ENCODE measurements around the gene HIGD1B. TPM values are rescaled to one million over a fixed set of nuclear protein-coding genes. Genes with fewer than 3 reads are reported as not detected.

HIGD1B gene
- total and polyA plus RNA-seq, 2 experiments from 2014 or later = not detected

DNA sequence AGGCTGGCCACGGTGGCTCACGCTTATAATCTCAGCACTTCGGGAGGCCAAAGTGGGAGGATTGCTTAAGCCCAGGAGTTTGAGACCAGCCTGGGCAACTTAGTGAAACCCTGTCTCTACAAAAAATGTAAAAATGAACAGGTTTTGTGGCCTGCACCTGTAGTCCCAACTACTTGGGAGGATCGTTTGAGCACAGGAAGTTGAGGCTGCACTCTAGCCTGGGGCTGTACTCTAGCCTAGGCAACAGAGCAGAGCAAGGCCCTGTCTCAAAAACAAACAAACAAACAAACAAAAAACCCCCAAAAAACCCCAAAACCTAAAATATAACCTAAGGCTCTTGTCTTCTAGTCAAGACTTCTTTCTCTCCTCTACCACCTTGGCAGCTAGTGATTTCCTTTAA, 7.4 kb upstream of the HIGD1B start:
- in situ Hi-C loops (cut with MboI) = no loop called here
- H3K9me3 ChIP-seq (ENCODE audit: low read depth) = no peaks in the 10 kb centered on the region
- H3K4me2 ChIP-seq (ENCODE audit: unreplicated experiment) = no peak overlapping the region
- no peaks in the 10 kb centered on the region for H3F3A ChIP-seq (ENCODE audit: insufficient read depth)
- no peaks in the 10 kb centered on the region for H3K9me2 ChIP-seq (ENCODE audit: insufficient read depth)
- no peaks in the 10 kb centered on the region for H4K20me1 ChIP-seq (ENCODE audit: insufficient read depth)
- H3K36me3 ChIP-seq (ENCODE audit: low read depth) = no peaks in the 10 kb centered on the region
- no peak overlapping the region for H3K9ac ChIP-seq
- H3K4me3 ChIP-seq = no peak overlapping the region
- 63 to 72% methylated on average over 4 of the region's 4 CpGs for WGBS, 2 experiments (ENCODE audit: low coverage in 1 of 2, low lambda C conversion rate in 2 of 2, missing lambda C conversion rate in 2 of 2)
- TF ChIP-seq EZH2 (IDR thresholded peaks at IDR 0.05; ENCODE audit: insufficient read depth, poor library complexity, severe bottlenecking) (no peak), EZH2phosphoT487 (IDR thresholded peaks at IDR 0.05; ENCODE audit: insufficient read depth, low read depth) (no peak)
- H3K27me3 ChIP-seq (replicated peaks; ENCODE audit: insufficient read depth) = no peaks in the 10 kb centered on the region
- H2AFZ ChIP-seq = no peak overlapping the region
- DNase-seq = no peak
- no peak overlapping the region for H3K27ac ChIP-seq
- H3K79me2 ChIP-seq (ENCODE audit: insufficient read depth) = no peaks in the 10 kb centered on the region
- no peaks in the 10 kb centered on the region for H3K4me1 ChIP-seq (ENCODE audit: insufficient read depth)

DNA sequence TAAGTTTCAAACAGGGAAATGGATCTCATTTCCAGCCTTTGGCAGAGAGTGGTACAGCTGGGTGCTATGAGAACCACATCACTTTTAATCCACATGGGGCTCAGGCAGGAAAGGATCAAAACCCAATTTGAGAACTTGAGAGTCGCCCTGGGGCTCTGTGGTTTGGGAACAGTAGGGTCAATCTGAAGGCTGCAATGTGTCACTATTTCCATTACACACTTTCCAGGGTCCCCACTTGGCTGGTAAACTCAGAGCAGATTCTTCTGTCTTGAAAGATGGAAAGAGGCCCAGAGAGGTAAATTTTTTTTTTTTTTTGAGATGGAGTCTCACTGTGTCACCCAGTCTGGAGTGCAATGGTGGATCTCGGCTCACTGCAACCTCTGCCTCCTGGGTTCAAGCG, 6.7 kb upstream of the HIGD1B start:
- Histone ChIP-seq H3K9me2 (ENCODE audit: insufficient read depth) (no peaks in the 10 kb centered on the region), H3F3A (ENCODE audit: insufficient read depth) (no peaks in the 10 kb centered on the region), H3K27me3 (replicated peaks; ENCODE audit: insufficient read depth) (no peaks in the 10 kb centered on the region), H3K36me3 (ENCODE audit: low read depth) (no peaks in the 10 kb centered on the region), H3K4me2 (ENCODE audit: unreplicated experiment) (no peak overlapping the region), H3K9ac (no peak overlapping the region), H3K4me3 (no peak overlapping the region), H4K20me1 (ENCODE audit: insufficient read depth) (no peaks in the 10 kb centered on the region), H2AFZ (no peak overlapping the region), H3K79me2 (ENCODE audit: insufficient read depth) (no peaks in the 10 kb centered on the region), H3K27ac (no peak overlapping the region), H3K9me3 (ENCODE audit: low read depth) (no peaks in the 10 kb centered on the region), H3K4me1 (ENCODE audit: insufficient read depth) (no peaks in the 10 kb centered on the region)
- DNase-seq = no peak
- in situ Hi-C loops (cut with MboI) = no loop called here
- 91 to 100% methylated on average over 3 of the region's 3 CpGs for WGBS, 2 experiments (ENCODE audit: low coverage in 1 of 2, low lambda C conversion rate in 2 of 2, missing lambda C conversion rate in 2 of 2)
- TF ChIP-seq EZH2phosphoT487 (IDR thresholded peaks at IDR 0.05; ENCODE audit: insufficient read depth, low read depth) (no peak), EZH2 (IDR thresholded peaks at IDR 0.05; ENCODE audit: insufficient read depth, poor library complexity, severe bottlenecking) (no peak)

DNA sequence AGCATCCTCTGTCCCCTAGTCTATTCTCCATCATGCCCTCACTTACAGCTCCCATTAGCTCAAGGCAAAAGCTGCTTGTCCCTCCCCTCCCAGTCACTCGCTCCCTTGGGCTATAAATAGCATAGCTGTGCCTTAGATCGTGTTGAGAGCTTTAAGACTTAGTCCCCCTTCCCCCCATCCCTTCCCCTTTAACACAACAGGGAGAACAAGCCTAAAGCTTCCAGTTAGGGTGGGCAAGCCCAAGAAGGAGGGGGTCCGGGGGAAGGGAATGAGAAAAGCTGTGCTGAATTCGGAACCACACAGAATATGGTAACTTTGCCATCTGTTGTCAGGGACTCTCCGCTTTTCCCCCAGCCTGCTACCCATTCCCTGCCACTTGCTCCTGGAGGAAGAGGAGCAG, 4.9 kb upstream of the HIGD1B start:
- Histone ChIP-seq H2AFZ (no peak overlapping the region), H3K79me2 (ENCODE audit: insufficient read depth) (no peaks in the 10 kb centered on the region), H3K9me2 (ENCODE audit: insufficient read depth) (no peaks in the 10 kb centered on the region), H3K4me3 (no peak overlapping the region), H3K9me3 (ENCODE audit: low read depth) (no peaks in the 10 kb centered on the region), H3K4me1 (ENCODE audit: insufficient read depth) (no peaks in the 10 kb centered on the region), H3K27ac (no peak overlapping the region), H3K27me3 (replicated peaks; ENCODE audit: insufficient read depth) (no peaks in the 10 kb centered on the region), H3K36me3 (ENCODE audit: low read depth) (no peaks in the 10 kb centered on the region), H3F3A (ENCODE audit: insufficient read depth) (no peaks in the 10 kb centered on the region), H3K4me2 (ENCODE audit: unreplicated experiment) (no peak overlapping the region), H4K20me1 (ENCODE audit: insufficient read depth) (no peaks in the 10 kb centered on the region), H3K9ac (no peak overlapping the region)
- WGBS, 2 experiments (ENCODE audit: low coverage in 1 of 2, low lambda C conversion rate in 2 of 2, missing lambda C conversion rate in 2 of 2) = 32 to 38% methylated on average over 5 of the region's 5 CpGs
- peak; percentile 23 for DNase-seq
- TF ChIP-seq EZH2 (IDR thresholded peaks at IDR 0.05; ENCODE audit: insufficient read depth, poor library complexity, severe bottlenecking) (no peak), EZH2phosphoT487 (IDR thresholded peaks at IDR 0.05; ENCODE audit: insufficient read depth, low read depth) (no peak)
- in situ Hi-C loops (cut with MboI) = no loop called here

DNA sequence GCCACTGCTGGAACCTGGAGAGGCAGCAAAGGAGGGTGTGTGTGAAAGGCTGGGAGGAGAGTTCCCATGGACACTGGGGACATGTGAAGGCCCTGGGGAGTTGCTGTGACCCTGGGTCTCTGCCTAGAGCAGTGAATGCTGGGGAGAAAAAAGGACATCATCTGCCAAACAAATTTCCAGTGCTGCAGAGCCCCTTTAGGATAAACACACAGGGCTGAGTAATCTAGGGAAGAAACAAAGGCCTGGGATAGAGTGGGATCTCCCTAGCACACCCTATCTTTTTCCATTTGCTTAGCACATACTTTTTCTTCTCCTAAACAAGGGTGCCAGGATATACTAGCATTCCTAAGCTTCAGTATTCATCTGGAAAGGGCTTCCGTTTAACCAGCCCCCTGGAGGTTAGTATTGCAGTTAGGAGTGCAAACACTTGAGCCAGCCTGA, 3.3 kb upstream of the HIGD1B start:
- Histone ChIP-seq H3K27me3 (replicated peaks; ENCODE audit: insufficient read depth) (no peaks in the 10 kb centered on the region), H3K27ac (no peak overlapping the region), H3K36me3 (ENCODE audit: low read depth) (no peaks in the 10 kb centered on the region), H3K4me1 (ENCODE audit: insufficient read depth) (no peaks in the 10 kb centered on the region), H3K9me2 (ENCODE audit: insufficient read depth) (no peaks in the 10 kb centered on the region), H3K4me2 (ENCODE audit: unreplicated experiment) (no peak overlapping the region), H4K20me1 (ENCODE audit: insufficient read depth) (no peaks in the 10 kb centered on the region), H3K4me3 (no peak overlapping the region), H2AFZ (no peak overlapping the region), H3K9ac (no peak overlapping the region), H3F3A (ENCODE audit: insufficient read depth) (no peaks in the 10 kb centered on the region), H3K79me2 (ENCODE audit: insufficient read depth) (no peaks in the 10 kb centered on the region), H3K9me3 (ENCODE audit: low read depth) (no peaks in the 10 kb centered on the region)
- in situ Hi-C loops (cut with MboI) = no loop called here
- TF ChIP-seq EZH2 (IDR thresholded peaks at IDR 0.05; ENCODE audit: insufficient read depth, poor library complexity, severe bottlenecking) (no peak), EZH2phosphoT487 (IDR thresholded peaks at IDR 0.05; ENCODE audit: insufficient read depth, low read depth) (no peak)
- 82 to 93% methylated on average over 1 of the region's 1 CpG for WGBS, 2 experiments (ENCODE audit: low coverage in 1 of 2, low lambda C conversion rate in 2 of 2, missing lambda C conversion rate in 2 of 2)
- no peak for DNase-seq

DNA sequence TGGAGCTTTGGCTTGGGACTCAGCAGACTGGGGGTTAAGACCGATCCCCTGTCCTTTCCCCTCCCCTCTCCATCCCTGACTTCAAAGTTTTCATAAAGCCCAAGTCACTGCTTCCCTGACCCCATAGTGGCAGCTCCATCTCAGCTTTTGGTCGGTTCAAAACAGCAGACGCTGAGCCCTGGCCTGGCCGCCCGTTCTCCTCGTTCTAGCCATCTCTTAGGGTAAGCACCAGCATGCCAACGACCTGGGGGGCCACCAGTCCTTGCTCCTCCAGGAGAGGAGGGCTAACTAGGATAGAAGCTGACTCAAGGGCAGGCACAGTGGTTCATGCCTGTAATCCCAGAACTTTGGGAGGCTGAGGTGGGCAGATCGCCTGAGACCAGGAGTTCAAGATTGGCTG, 1.5 kb upstream of the HIGD1B start:
- DNase-seq = no peak
- no peaks in the 10 kb centered on the region for H3K27me3 ChIP-seq (replicated peaks; ENCODE audit: insufficient read depth)
- H3K79me2 ChIP-seq (ENCODE audit: insufficient read depth) = no peaks in the 10 kb centered on the region
- no peaks in the 10 kb centered on the region for H4K20me1 ChIP-seq (ENCODE audit: insufficient read depth)
- TF ChIP-seq EZH2phosphoT487 (IDR thresholded peaks at IDR 0.05; ENCODE audit: insufficient read depth, low read depth) = no peak
- TF ChIP-seq EZH2 (IDR thresholded peaks at IDR 0.05; ENCODE audit: insufficient read depth, poor library complexity, severe bottlenecking) = no peak
- in situ Hi-C loops (cut with MboI) = no loop called here
- no peak overlapping the region for H3K4me3 ChIP-seq
- WGBS, 2 experiments (ENCODE audit: low coverage in 1 of 2, low lambda C conversion rate in 2 of 2, missing lambda C conversion rate in 2 of 2) = 71 to 76% methylated on average over 8 of the region's 8 CpGs
- H3K9ac ChIP-seq = no peak overlapping the region
- no peaks in the 10 kb centered on the region for H3K9me3 ChIP-seq (ENCODE audit: low read depth)
- no peak overlapping the region for H2AFZ ChIP-seq
- no peaks in the 10 kb centered on the region for H3F3A ChIP-seq (ENCODE audit: insufficient read depth)
- H3K27ac ChIP-seq = no peak overlapping the region
- H3K4me1 ChIP-seq (ENCODE audit: insufficient read depth) = no peaks in the 10 kb centered on the region
- H3K4me2 ChIP-seq (ENCODE audit: unreplicated experiment) = no peak overlapping the region
- peaks cover 7% of the 10 kb centered on the region; the same call in 1 of the 2 replicates for H3K36me3 ChIP-seq (ENCODE audit: low read depth)
- no peaks in the 10 kb centered on the region for H3K9me2 ChIP-seq (ENCODE audit: insufficient read depth)

All from GM23248 (cell line).